Epithelial cell of esophagus (primary cell): ENCODE data around the gene ESF1.
"Not testable (repeated sequence)": the region's sequence is repeated elsewhere in the genome, so short reads cannot be mapped to it uniquely, and the experiment has no call there.

Experiments
- DNase-seq: peaks from one replicate; pipeline ENCODE4 v3.0.0; 2010; ENCODE audit warnings: low read depth
- H3K4me3 ChIP-seq: 2 replicates; pipeline ENCODE4 v1.5.1; 2011; ENCODE audit warnings: mild to moderate bottlenecking, low read length, control low read depth
- TF ChIP-seq, protein P1 (sequence below): IDR thresholded peaks from 2 replicates; pipeline ENCODE4 v1.5.1; 2011; ENCODE audit warnings: low read depth, mild to moderate bottlenecking, low read length, control low read depth, inconsistent platforms; ENCODE audit not compliant: insufficient read depth; ENCODE audit errors: missing control alignments

Gene ESF1

DNA sequence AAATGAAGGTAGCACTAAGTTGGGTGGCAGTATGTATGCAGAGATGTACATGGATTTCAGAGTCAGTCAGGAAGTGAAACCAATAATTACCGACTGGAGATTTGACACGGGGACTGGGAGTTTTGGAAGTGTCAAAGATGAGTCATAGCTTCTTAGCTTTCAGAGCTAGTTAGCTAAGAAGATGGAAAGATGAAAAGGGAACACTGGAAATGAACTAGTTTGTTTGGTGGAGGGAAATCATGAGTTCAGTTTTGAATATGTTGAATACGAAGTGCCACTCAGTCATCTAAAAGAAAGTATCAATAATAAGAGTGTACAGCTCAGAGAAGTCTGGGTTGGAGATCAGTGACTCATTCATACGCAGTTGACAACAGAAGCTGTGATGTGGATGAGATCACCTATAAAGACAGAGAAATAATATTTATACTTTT lies 7.5 kb downstream of the ESF1 start:
- TF ChIP-seq, protein P1, sequence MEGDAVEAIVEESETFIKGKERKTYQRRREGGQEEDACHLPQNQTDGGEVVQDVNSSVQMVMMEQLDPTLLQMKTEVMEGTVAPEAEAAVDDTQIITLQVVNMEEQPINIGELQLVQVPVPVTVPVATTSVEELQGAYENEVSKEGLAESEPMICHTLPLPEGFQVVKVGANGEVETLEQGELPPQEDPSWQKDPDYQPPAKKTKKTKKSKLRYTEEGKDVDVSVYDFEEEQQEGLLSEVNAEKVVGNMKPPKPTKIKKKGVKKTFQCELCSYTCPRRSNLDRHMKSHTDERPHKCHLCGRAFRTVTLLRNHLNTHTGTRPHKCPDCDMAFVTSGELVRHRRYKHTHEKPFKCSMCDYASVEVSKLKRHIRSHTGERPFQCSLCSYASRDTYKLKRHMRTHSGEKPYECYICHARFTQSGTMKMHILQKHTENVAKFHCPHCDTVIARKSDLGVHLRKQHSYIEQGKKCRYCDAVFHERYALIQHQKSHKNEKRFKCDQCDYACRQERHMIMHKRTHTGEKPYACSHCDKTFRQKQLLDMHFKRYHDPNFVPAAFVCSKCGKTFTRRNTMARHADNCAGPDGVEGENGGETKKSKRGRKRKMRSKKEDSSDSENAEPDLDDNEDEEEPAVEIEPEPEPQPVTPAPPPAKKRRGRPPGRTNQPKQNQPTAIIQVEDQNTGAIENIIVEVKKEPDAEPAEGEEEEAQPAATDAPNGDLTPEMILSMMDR: no peak
- peak; percentile 48 for DNase-seq
- H3K4me3 ChIP-seq: no peak overlapping the region

DNA sequence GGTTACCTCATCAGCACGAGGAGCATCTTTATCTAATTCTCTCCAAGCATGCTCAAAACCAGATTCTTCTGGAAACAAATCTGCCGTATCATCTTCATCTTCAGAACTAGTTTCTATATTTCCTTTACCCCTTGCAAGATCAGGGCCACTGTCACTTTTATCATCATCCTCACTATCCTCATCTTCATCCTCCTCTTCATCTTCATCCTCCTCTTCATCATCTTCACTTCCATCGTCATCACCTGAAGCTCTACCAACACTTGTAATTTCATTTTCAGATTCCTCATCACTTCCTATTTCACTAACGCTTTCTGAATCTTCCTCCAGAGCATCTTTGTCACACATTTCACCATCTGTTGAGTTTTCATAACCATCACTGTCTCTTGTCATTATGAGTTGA lies 8.9 kb downstream of the ESF1 start:
- H3K4me3 ChIP-seq: no peak overlapping the region
- TF ChIP-seq, protein P1: no peak
- DNase-seq: no peak

DNA sequence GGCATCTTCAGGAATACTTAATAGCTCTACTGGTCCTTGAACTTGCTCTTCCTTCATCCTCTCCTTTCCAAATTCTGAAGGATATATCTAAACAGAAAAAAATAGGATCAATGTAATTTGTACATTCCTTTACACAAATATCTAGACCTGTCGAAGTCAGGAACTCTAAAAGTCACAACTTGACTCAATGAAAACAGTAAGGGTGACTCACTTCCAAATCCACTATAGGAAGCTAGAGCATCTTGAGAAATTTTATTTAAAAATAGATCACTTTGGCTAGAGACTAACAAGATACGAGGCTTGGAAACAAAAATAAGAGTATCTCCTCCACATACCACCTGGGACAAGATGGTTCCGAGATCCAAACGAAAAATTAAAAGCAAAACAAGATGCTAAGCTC lies 12.2 kb downstream of the ESF1 start:
- H3K4me3 ChIP-seq: no peak overlapping the region
- TF ChIP-seq, protein P1: no peak
- no peak for DNase-seq

DNA sequence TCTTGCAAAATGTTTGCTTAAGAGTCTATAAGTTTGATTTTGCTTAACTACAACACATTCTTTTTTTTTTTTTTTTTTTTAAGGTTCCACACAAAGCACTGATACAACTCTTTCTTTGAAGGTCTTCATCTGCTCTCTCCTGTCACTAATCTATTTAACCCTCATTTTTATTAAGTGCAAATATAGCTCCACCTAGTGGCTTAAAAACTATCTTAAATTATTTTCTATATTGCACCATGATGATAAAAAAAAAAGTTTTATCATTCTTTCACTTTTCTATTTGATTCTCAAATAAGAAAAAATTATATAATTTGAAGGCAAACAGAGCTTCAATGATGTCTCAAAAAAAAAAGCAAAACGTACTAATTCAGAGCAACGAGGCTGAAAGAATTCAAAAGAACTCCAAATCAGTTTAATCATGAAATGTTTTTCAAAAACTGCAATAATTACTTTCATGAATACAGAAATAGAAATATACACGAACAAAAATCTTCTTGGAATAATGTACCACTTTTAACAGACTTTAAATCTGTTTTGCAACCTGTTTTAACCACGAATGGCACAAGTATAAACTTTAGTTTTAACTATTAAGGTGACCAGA lies 12.8 kb downstream of the ESF1 start:
- no peak overlapping the region for H3K4me3 ChIP-seq
- TF ChIP-seq, protein P1: peak; percentile 26
- peak; percentile 25 for DNase-seq

DNA sequence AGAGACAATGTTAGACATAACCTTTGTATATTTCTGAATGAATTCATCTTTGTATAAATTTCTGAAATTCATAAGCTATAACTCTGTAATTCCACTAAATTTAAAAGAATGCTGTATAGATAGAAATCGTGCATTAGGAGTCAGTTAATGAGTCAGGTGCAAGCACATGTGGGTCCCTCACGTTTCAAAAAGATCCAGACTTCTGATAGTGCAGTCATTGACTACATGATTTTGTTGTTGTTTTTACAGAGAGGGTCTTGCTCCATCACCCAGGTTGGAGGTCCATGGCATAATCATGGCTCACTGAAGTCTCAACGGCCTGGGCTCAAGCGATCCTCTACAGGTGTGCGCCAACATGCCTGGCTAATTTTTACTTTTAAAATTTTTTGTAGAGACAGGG lies 14.6 kb downstream of the ESF1 start:
- no peak overlapping the region for H3K4me3 ChIP-seq
- DNase-seq: no peak
- TF ChIP-seq, protein P1: no peak

DNA sequence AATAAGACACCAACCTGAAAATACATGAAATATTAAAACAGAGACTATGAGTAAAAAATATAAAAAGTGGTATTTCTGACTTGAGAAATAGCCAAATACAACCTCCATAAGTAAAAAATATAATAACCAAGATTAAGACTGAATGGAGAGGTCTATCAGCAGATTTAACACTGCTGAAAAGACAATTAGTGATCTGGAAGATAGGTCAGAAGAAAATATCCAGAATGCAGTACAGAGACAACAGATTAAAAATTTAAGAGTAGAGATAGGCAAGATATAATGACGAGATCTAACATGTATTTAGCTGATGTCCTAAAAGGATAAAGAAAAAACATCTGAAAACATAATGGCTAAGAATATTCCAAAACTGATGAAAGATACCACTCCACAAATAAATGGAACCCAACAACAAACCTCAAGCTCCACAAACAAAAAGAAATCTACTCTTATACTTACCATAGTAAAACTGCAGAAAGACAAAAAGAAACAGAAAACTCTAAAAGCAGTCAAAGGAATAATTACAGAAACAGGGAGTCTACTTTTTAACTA lies 18.8 kb downstream of the ESF1 start:
- DNase-seq: no peak
- TF ChIP-seq, protein P1: no peak
- H3K4me3 ChIP-seq: no peak overlapping the region

DNA sequence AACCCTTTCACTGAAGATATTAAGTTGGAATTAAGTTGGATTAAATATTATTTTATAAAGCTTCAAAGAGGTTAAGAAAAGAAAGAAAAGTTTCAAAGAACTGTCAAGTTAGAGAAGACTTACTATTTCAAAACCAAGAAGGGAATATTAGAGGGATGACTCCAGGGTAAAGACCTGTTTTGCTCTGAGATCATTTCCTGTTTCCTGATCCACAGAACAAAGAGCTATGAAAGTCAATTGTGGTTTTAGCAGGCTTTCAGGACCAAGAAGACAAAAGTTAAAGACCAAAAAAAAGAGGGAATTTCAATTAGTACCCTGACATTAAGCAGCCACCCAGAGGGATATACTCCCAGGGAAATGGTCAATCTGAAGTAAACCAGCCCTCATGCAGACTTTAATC lies 19.4 kb downstream of the ESF1 start:
- TF ChIP-seq, protein P1: no peak
- H3K4me3 ChIP-seq: no peak overlapping the region
- DNase-seq: peak; percentile 61

DNA sequence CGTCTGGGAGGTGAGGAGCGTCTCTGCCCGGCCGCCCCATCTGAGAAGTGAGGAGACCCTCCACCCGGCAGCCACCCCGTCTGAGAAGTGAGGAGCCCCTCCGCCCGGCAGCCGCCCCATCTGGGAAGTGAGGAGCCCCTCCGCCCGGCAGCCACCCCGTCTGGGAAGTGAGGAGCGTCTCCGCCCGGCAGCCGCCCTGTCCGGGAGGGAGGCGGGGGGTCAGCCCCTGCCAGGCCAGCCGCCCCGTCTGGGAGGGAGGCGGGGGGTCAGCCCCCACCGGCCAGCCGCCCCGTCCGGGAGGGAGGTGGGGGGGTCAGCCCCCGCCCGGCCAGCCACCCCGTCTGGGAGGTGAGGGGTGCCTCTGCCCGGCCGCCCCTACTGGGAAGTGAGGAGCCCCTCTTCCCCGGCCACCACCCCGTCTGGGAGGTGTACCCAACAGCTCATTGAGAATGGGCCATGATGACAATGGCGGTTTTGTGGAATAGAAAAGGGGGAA lies 24.2 kb downstream of the ESF1 start:
- H3K4me3 ChIP-seq, DNase-seq: not testable (repeated sequence)
